Tibial artery (tissue), 4 donors: Measurements from ENCODE around the gene TMEM255B.
"Not testable (repeated sequence)": the region's sequence is repeated elsewhere in the genome, so short reads cannot be mapped to it uniquely, and the experiment has no call there.

Experiments used
- DNase-seq, 2 donors: peaks; one replicate each; pipeline ENCODE4 v3.0.0-alpha.2; 2019
- H3K27ac ChIP-seq, 2 donors: fragments of 200-600 bp; sonication (generic) in 1 of 2; 1 replicate in 1 of 2; 2 replicates in 1 of 2; pipeline ENCODE4 v1.5.1; 2018 to 2019; ENCODE audit warnings: mild to moderate bottlenecking in 1 of 2
- H3K27me3 ChIP-seq, 2 donors: fragments of 200-600 bp; sonication (generic) in 1 of 2; one replicate each; pipeline versions ENCODE4 v1.5.1 to v1.6.0; 2016 to 2019
- H3K36me3 ChIP-seq, 3 donors: fragments of 200-600 bp; sonication (generic) in 2 of 3; one replicate each; pipeline ENCODE4 v1.5.1; 2016 to 2019; ENCODE audit warnings: mild to moderate bottlenecking in 2 of 3
- H3K4me1 ChIP-seq, 4 donors: fragments of 200-600 bp; sonication (generic) in 2 of 4; 1 replicate in 3 of 4; 2 replicates in 1 of 4; pipeline ENCODE4 v1.5.1; 2016 to 2019
- H3K4me3 ChIP-seq, 2 donors: fragments of 200-600 bp; sonication (generic) in 1 of 2; 1 replicate in 1 of 2; 2 replicates in 1 of 2; pipeline ENCODE4 v1.5.1; 2018 to 2019; ENCODE audit warnings: mild to moderate bottlenecking in 2 of 2
- H3K9me3 ChIP-seq, 3 donors: fragments of 200-600 bp; sonication (generic) in 1 of 3; one replicate each; pipeline ENCODE4 v1.5.1; 2016 to 2019
- intact Hi-C: fragments of 100-400 bp; cut with DNase I; formaldehyde crosslinking; loops from one replicate; pipeline ENCODE4 v1.15.0; 2023; ENCODE audit warnings: low total_unique reads
- TF ChIP-seq, protein P1 (sequence below), 2 experiments: fragments of 200-600 bp in 1 of 2; fragments of 450-650 bp in 1 of 2; IDR thresholded peaks; one replicate each; pipeline ENCODE4 v1.5.1; 2017 to 2019; ENCODE audit warnings: antibody characterized with exemption in 2 of 2, mild to moderate bottlenecking in 1 of 2, moderate library complexity in 1 of 2

The TMEM255B gene

DNA sequence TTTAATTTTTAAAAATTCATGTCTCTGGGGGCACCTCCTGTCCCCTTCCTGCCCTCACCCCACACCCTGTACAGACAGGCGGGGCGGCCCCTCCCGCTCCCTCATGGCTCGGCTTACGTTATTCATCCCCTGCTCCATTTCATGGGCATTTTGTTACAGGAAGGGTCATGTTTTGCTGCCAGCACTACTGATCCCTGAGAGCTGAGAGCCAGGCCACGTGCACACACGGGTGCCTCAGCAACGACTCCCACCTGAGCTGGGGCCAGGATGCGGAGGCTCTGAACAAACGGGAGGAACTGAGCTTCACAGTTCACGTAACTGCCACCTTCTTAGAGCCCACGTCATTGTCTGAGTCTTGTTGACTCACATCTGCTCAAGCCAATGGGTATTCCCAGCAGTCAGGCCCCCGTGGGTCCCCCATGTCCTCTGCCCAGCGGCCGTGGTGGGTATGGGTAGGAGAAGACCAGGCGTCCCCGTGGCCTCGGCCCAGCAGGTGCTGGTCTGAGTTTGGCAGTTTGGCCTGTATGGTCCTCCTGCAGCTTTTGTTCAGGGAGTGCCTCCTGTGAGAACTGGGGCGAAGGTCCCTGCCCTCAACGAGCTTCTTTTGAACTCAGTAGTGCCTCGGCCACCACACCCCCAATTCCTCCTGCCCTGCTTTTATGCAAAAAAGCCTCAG is 16.4 kb upstream of the TMEM255B start:
- TF ChIP-seq, protein P1, sequence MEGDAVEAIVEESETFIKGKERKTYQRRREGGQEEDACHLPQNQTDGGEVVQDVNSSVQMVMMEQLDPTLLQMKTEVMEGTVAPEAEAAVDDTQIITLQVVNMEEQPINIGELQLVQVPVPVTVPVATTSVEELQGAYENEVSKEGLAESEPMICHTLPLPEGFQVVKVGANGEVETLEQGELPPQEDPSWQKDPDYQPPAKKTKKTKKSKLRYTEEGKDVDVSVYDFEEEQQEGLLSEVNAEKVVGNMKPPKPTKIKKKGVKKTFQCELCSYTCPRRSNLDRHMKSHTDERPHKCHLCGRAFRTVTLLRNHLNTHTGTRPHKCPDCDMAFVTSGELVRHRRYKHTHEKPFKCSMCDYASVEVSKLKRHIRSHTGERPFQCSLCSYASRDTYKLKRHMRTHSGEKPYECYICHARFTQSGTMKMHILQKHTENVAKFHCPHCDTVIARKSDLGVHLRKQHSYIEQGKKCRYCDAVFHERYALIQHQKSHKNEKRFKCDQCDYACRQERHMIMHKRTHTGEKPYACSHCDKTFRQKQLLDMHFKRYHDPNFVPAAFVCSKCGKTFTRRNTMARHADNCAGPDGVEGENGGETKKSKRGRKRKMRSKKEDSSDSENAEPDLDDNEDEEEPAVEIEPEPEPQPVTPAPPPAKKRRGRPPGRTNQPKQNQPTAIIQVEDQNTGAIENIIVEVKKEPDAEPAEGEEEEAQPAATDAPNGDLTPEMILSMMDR (IDR thresholded peaks at IDR 0.05): no peak
- intact Hi-C loops: no loop called here
- H3K4me3 ChIP-seq: no peak overlapping the region
- no peak for DNase-seq
- no peaks in the 10 kb centered on the region for H3K36me3 ChIP-seq
- H3K27ac ChIP-seq: no peak overlapping the region
- H3K9me3 ChIP-seq: no peaks in the 10 kb centered on the region
- H3K4me1 ChIP-seq: peaks cover 0 to 3% (median 0%) of the 10 kb centered on the region in 4 donors
- H3K27me3 ChIP-seq: peaks cover 0 to 49% of the 10 kb centered on the region in 2 donors

DNA sequence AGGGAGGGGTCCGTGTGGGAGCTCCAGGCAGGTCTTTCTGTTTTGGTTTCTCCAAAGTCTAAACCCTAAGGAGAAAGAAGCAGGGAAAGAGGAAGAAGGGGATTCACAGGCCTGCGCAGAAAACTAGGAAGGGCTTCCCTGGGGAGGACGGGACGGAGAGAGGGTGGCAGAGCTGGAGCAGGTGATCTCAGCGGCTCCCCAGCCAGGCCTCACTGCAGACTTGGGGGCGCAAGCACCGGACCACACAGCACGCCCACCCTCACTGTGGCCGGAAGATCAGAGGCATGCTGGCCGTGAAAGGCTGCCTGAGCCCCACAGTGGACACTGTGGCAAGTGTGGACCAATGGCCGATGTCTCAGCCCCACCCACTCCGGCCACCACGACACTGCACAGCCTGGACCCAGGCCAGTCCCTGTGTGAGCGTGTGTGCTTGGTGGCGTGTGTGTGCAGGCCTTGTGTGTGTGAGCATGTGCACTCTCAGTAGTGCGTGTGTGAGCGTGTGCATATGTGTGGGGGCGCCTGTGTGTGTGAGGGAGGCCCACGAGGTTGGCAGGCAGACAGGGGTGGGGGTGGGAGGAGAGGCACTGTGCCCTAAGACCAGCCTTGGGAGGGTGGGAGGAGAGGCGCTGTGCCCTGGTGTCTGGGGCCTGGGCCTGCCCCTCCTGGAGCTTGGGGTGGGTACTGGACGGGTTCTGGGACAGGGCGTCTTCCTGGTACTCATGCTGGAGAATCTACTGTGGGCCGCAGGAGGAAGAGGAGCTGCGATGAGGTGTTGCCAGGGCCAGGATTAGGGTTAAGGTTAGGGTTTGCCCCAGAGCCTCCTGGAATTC is 15.4 kb upstream of the TMEM255B start:
- no peak overlapping the region for H3K27ac ChIP-seq
- no peak for DNase-seq
- peaks cover 0 to 42% of the 10 kb centered on the region in 2 donors for H3K27me3 ChIP-seq
- TF ChIP-seq, protein P1 (IDR thresholded peaks at IDR 0.05): no peak
- H3K4me1 ChIP-seq: peaks cover 0 to 3% (median 0%) of the 10 kb centered on the region in 4 donors
- H3K9me3 ChIP-seq: no peaks in the 10 kb centered on the region
- no peak overlapping the region for H3K4me3 ChIP-seq
- intact Hi-C loops: no loop called here
- H3K36me3 ChIP-seq: no peaks in the 10 kb centered on the region

DNA sequence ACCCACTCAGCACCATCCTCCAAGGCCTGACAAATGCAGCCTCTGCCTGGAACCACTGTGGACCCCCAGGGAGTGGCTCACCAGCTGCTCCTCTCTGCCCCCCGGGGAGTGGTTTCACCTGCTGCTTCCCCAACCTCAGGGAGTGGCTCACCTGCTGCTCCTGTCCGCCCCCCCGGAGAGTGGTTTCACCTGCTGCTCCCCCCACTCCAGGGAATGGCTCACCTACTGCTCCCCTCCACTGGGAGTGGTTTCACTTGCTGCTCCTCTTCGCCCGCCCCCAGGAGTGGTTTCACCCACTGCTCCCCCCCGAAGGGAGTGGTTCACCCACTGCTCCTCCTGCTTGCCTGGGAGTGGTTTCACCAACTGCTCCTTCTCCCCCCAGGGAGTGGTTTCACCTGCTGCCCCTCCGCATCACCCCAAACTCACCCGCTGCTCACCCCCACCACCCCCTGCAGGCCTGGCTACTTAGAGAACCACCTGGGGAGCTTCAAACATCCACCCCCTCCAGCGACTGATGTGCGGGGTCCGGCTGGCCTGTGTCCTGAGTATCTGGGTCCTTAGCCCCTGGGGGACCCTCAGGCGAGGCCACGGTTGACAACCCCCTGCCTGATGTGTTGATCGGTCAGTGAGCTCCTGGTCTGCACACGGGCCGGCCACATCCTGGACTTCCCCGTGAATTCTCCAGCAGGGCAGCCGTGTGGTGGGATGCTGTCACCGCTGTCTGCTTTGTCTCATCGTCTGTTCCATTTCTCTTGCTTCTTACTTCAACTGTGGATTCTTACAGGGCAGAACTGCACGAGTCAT is 14.6 kb upstream of the TMEM255B start:
- no peak overlapping the region for H3K4me3 ChIP-seq
- TF ChIP-seq, protein P1 (IDR thresholded peaks at IDR 0.05): no peak
- intact Hi-C loops: no loop called here
- no peak overlapping the region for H3K27ac ChIP-seq
- DNase-seq: no peak
- H3K27me3 ChIP-seq: peaks cover 0 to 46% of the 10 kb centered on the region in 2 donors
- no peaks in the 10 kb centered on the region for H3K9me3 ChIP-seq
- H3K4me1 ChIP-seq: peaks cover 0 to 3% (median 0%) of the 10 kb centered on the region in 4 donors
- no peaks in the 10 kb centered on the region for H3K36me3 ChIP-seq

- intact Hi-C loops: no loop called here
- Histone ChIP-seq H3K4me1 (peaks cover 0 to 3% (median 0%) of the 10 kb centered on the region in 4 donors), H3K9me3 (no peaks in the 10 kb centered on the region), H3K27me3 (peaks cover 0 to 40% of the 10 kb centered on the region in 2 donors), H3K27ac (no peak overlapping the region), H3K4me3 (no peak overlapping the region), H3K36me3 (no peaks in the 10 kb centered on the region)
- no peak for DNase-seq
- TF ChIP-seq, protein P1 (IDR thresholded peaks at IDR 0.05): no peak
Observed at GRCh38 chr13:113745059-113745458, 14.0 kb upstream of the TMEM255B start.

DNA sequence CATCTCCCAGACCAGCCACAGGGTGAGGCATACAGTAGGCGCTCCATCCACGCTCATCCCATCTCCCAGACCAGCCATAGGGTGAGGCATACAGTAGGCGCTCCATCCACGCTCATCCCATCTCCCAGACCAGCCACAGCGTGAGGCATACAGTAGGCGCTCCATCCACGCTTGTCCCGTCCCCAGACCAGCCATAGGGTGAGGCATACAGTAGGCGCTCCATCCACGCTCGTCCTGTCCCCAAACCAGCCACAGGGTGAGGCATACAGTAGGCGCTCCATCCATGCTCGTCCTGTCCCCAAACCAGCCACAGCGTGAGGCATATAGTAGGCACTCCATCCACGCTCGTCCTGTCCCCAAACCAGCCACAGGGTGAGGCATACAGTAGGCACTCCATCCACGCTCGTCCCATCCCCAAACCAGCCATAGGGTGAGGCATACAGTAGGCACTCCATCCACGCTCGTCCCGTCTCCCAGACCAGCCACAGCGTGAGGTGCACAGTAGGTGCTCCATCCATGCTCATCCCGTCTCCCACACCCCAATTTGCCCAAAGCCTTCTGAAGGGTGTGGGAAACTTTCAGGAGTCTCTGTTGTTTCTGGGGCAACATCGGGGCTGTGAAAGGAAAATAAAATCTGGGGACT is 13.4 kb upstream of the TMEM255B start:
- H3K9me3 ChIP-seq, H3K36me3 ChIP-seq, H3K27ac ChIP-seq, intact Hi-C loops, H3K4me1 ChIP-seq, DNase-seq, H3K4me3 ChIP-seq: not testable (repeated sequence)
- peaks cover 0 to 36% of the 10 kb centered on the region in 2 donors for H3K27me3 ChIP-seq
